Measurements from ENCODE around the gene CACNB4.
A peak's percentile ranks its signal among the peaks of the same experiment; 100 is the strongest.
"Not testable (repeated sequence)": the region's sequence is repeated elsewhere in the genome, so short reads cannot be mapped to it uniquely, and the experiment has no call there.

The CACNB4 gene

DNA sequence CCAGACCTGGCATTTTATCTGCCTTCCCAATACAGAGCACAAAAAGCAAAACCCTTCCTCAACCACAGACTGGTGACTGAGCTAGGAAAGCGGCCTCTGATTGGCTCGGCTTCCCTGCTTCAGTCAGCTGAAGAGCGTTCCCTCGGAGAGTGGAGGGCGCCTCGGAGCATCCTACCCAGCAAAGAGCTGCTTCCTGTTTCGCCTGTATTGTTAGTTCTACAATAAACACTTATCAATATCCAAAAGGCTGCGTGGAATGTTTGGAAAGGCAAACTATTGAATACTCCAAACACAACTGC lies 125.0 kb downstream of the CACNB4 start:
- peak; percentile 1 for DNase-seq

- no peak for DNase-seq
Measured at GRCh38 chr2:151973013-151973900, 125.6 kb downstream of the CACNB4 start.

GRCh38 chr2:151972241-151973012 lies 126.4 kb downstream of the CACNB4 start:
- no peak for DNase-seq

- no peak for DNase-seq
Measured at GRCh38 chr2:151971301-151972051, 127.4 kb downstream of the CACNB4 start.

- DNase-seq, result no peak
Measured at GRCh38 chr2:151968770-151969470, 129.9 kb downstream of the CACNB4 start.

GRCh38 chr2:151967829-151968722 lies 130.8 kb downstream of the CACNB4 start:
- no peak for DNase-seq

DNA sequence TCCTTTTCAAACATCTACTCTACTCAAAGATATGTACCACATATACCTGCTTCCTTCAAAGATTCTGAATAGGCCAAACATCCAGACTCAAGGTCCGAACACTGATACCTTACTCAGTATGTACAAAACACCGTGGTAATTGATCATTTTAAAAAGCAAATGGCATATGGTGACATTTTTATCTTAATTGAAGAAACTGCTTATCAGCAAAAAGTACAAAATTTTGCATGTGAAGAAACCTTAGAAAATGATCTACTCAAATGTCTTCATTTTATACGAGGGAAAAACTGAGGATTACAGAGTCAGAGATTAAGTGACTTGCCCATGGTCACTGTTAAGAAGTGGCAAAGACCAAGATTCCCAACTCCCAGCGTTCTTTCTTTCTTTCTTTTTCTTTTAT lies 133.0 kb downstream of the CACNB4 start:
- DNase-seq, result no peak

GRCh38 chr2:151961558-151961957 lies 137.3 kb downstream of the CACNB4 start:
- DNase-seq, result no peak

DNA sequence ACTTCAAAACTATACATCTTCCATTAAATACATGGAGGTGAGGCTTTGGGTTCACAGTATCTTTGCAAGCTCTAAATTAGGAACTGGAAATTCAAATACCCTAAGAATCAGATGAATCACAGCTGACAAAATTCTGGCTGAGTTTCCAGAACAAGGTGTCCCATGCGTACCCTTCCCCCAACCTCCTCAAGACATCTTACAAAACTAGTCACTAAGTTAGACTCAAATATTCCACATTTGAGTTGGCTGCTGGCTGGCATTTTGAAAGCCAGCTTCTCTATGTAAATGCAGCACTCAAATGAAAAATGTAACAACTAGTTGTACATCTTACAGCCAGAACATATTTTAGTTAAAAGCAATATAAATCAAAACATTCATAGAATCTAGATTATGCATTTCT lies 139.6 kb downstream of the CACNB4 start:
- no peak for DNase-seq

DNA sequence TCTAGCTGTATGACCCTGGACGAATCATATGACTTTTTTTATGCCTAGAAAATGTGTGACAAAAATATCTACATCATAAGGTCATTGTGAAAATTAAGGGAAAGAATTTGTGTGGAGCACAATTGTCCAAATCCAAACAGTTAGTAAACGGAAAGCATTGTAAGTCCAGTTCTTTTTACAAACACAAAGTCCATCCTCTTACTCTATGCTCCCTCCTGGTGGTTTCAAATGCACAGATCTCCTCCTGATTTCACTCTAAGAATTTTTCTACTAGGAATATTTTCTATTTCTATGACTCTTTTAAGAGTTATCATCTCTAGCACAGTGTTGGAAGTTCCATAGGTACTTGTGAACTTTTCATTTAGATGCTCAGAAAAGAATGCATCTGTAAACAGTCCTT lies 145.4 kb downstream of the CACNB4 start:
- no peak for DNase-seq

DNA sequence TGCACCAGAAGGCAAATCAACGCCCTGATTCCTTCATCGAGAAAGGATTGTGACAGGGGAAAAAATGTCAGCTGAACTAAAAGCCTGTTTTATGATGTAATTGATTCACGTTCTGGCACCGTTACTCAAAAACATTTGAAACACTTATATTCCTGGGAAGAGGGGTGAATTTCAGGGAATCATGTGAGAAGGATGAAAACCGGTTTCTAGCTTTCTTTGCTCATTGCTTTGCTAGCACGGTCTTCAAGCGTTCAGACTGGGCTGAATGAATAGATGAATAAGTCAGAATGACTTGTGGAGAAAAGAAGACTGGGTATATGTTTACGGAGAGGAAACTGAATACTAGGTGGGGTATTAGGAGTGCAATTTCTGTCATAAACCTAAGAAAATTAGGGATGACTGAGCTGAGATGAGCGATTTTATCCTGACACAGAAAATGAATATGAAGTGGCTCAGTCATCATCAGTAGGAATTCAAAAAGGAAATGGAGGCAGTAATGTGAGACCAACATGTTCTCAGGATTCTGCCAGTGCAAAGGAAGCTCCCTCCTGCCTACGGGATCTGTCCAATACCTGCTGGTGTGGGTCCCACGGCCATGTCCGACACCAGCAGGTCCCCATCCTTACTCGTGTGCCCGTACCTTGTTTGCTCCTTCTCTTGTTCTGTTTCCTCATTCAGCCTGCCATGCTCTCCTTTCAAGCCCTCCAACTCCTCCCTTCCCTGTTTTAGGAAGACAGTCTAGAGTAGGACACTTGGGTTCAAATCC lies 146.0 kb downstream of the CACNB4 start:
- DNase-seq, result no peak

GRCh38 chr2:151947813-151948165 lies 151.1 kb downstream of the CACNB4 start:
- no peak for DNase-seq

- DNase-seq, result peak; percentile 37
Measured at GRCh38 chr2:151946899-151947812, 151.7 kb downstream of the CACNB4 start.

DNA sequence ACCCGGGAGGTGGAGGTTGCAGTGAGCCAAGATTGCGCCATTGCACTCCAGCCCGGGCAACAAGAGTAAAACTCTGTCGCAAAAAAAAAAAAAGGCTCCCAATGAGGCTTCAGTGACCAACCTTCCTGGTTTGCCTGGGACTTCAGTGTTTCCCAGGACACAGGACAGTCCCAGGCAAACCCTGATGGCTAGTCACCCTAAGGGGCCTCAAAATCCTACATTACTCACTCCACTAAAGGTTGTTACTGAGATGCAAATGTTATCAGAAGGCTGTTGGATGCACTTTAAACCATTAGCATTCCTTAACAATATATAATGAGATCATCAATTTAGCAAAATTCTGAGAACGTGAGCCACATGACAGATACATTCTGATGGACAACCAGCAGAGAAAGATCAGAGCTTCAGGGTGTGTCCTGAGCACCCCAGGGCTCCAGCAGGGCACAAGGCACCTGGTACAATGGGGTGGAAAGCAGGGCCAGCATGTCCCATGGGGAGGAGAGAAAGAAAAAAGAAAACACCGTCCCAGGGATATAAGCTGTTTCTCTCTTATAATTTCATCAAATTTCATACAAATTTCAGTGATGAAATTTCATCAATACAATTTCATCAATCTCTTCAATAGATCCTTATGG lies 152.5 kb downstream of the CACNB4 start:
- no peak for DNase-seq

DNA sequence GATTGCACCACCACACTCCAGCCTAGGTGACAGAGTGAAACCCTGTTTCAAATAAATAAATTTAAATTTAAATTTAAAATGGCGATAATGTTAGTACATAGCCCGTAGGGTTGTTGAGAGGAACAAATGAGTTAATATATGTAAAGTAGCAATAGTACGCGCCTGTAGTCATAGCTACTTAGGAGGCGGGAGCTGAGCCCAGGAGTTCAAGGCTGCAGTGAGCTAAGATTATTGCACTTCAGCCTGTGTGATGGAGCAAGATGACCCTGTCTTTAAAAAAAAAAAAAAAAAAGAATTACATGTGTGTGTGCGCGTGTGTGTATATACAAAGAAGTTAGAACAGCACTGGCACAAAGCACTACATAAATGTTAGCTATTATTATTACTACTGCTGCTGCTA lies 153.2 kb downstream of the CACNB4 start:
- no peak for DNase-seq

GRCh38 chr2:151945186-151945585 lies 153.7 kb downstream of the CACNB4 start:
- DNase-seq, result no peak

DNA sequence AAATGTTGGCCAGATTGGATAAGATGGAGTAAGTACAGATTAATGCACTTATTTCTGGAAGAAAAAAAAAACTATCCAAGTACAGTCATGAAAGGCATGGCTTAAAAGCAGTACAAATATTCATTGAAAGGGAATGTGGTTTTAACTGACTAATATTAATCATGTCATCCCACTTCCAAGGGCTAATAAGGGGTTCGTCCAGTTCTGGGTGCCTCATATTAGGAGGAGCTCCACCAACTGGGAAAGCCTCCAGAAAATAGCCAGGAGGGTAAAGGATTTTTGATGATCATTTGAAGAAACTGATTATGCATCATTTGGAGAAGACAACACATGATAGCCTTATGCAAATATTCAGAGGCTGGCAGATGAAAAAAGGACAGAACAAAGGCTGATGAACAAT lies 155.4 kb downstream of the CACNB4 start:
- DNase-seq, result no peak

GRCh38 chr2:151942540-151943205 lies 156.2 kb downstream of the CACNB4 start:
- not testable (repeated sequence) for DNase-seq

- no peak for DNase-seq
Measured at GRCh38 chr2:151937966-151938365, 160.9 kb downstream of the CACNB4 start.
